Coronary artery (tissue), 2 donors: ENCODE measurements around the gene SPPL2B.

ENCODE experiments used
- DNase-seq: peaks from one replicate; pipeline ENCODE4 v3.0.0-alpha.2; 2017; ENCODE audit warnings: low spot score
- H3K27ac ChIP-seq, 2 donors: fragments of 200-600 bp; sonication (generic); one replicate each; pipeline ENCODE4 v1.5.1; 2016 to 2019
- H3K4me3 ChIP-seq: fragments of 200-600 bp; sonication (generic); 2 replicates; pipeline ENCODE4 v1.5.1; 2016; ENCODE audit warnings: mild to moderate bottlenecking, moderate library complexity
- TF ChIP-seq, protein P1 (sequence below): fragments of 200-600 bp; sonication (generic); IDR thresholded peaks from one replicate; pipeline ENCODE4 v1.5.1; 2019; ENCODE audit warnings: antibody characterized with exemption

The SPPL2B gene

DNA sequence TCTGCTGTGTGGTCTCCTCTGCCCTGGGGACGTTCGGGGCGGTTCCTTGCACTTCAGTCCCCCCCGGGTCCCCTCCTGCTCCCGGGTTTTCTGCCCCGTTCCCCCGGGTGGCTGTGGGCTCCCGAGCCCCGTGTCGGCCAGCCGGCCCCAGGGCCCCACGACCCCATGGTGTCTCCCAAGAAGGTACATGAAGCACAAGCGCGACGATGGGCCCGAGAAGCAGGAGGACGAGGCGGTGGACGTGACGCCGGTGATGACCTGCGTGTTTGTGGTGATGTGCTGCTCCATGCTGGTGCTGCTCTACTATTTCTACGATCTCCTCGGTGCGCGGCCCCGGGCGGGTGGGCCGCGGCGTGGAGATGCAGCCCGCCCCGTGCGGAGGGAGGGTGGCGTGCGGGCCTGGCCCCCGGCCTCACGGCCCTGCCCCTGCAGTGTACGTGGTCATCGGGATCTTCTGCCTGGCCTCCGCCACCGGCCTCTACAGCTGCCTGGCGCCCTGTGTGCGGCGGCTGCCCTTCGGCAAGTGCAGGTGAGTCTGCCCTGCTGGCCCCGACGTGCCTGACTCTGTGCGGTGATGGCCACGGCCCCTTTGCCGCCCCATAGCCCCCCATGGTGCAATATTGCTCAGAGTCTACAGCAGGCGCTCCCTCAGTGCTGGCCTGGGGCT is 11.3 kb downstream of the SPPL2B start:
- no peak overlapping the region for H3K4me3 ChIP-seq
- no peak for DNase-seq
- TF ChIP-seq, protein P1, sequence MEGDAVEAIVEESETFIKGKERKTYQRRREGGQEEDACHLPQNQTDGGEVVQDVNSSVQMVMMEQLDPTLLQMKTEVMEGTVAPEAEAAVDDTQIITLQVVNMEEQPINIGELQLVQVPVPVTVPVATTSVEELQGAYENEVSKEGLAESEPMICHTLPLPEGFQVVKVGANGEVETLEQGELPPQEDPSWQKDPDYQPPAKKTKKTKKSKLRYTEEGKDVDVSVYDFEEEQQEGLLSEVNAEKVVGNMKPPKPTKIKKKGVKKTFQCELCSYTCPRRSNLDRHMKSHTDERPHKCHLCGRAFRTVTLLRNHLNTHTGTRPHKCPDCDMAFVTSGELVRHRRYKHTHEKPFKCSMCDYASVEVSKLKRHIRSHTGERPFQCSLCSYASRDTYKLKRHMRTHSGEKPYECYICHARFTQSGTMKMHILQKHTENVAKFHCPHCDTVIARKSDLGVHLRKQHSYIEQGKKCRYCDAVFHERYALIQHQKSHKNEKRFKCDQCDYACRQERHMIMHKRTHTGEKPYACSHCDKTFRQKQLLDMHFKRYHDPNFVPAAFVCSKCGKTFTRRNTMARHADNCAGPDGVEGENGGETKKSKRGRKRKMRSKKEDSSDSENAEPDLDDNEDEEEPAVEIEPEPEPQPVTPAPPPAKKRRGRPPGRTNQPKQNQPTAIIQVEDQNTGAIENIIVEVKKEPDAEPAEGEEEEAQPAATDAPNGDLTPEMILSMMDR, result no peak
- H3K27ac ChIP-seq, result no peak overlapping the region

DNA sequence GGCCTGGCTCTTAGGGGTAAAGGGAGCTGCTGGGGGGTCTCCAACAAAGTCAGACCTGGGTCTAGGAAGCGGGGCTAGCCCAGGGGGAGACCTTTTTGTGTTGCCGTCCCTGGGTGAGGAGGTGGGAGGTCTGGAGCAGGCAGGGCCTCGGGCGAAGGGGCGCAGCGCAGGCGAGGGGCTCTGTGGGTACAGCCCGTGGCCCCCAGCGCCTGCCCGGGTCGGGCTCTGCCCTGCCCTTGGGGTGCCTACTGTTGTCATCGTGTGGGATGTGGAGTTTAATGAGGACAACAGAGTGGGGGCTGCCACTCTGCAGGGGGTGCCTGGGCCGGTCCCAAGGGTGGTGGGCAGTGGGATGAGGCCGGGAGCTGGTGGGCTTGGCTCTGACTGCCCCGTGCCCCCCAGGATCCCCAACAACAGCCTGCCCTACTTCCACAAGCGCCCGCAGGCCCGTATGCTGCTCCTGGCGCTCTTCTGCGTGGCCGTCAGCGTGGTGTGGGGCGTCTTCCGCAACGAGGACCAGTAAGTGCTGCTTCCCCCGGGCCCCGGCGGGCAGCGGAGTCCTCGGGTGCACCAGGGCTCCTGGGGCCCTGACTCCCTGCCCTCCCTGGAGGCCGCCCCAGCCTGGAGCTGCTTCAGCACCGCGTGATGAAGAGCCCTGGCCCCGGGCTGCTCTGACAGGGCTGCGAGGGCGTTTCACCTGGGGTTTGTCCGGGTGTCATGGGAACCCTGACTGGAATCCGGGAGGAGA is 12.2 kb downstream of the SPPL2B start:
- DNase-seq, result no peak
- Histone ChIP-seq H3K4me3 (no peak overlapping the region), H3K27ac (no peak overlapping the region)
- TF ChIP-seq, protein P1, result no peak

DNA sequence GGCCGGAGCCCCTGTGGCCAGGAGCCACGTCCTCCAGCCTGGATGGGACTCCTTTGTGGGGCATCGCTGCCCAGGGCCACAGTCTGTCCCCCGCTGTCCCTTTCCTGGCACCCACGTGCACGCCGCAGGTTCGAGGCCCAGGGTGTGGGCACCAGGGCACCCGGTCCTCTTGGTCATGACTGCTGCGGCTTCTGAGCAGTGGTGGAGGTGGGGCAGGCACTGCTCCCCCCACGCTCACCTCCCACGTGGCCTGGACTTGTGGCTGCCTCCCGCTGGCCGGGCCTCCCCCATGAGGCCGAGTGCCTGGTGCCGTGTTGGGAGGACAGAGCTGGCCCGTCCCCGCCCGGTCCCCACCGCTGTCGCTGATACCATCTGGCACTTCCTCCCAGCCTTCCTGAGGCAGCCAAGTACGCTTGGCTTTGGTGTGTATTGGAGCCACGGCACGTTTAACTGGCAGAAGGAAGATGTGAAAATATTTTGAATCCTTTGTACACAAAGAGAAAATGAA is 12.8 kb downstream of the SPPL2B start:
- TF ChIP-seq, protein P1, result no peak
- no peak for DNase-seq
- H3K27ac ChIP-seq, result no peak overlapping the region
- no peak overlapping the region for H3K4me3 ChIP-seq

DNA sequence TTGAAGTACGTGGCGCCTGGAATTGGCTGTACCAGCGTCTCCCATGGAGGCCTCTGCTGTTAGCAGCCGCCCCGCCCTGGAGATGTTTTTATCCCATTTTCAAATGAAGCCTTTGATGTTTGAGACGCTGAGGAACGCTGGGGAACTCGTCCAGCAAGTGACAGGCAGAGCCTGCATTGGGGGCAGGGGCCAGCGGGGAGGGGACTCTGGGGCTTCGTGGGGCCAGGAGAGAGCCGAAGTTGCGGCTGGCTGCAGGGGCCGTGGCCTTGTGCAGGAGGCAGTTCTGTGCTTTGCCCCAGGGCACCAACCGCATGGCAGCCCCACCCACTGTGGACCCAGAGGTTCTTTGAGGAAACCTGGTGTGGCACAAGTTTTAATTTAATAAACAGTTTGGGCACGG is 13.5 kb downstream of the SPPL2B start:
- H3K4me3 ChIP-seq, result no peak overlapping the region
- no peak for DNase-seq
- TF ChIP-seq, protein P1, result no peak
- H3K27ac ChIP-seq, result no peak overlapping the region

DNA sequence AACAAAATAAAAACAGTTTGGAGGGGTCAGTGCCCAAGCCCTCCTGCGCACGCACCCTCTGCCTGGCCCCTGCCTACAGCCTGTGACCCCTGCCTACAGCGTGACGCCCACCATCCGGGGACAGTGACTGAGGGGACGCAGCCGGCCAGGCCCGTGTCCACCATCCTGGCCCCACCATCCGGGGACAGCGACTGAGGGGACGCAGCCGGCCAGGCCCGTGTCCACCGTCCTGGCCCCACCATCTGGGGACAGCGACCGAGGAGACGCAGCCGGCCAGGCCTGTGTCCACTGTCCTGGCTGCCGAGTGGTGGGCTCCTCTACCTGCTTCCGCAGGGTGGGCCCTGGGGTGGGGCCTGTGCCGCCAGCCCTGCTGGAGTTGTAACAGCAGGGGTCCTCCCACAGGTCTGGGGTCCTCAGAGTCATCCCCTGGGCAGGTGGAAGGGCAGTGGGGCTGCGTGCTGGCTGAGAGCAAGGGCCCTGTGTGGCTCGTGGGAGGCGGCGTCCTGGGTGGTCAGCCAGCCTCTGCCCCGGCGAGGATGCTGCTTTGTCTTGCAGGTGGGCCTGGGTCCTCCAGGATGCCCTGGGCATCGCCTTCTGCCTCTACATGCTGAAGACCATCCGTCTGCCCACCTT is 14.3 kb downstream of the SPPL2B start:
- no peak for DNase-seq
- TF ChIP-seq, protein P1, result no peak
- H3K4me3 ChIP-seq, result no peak overlapping the region
- no peak overlapping the region for H3K27ac ChIP-seq

DNA sequence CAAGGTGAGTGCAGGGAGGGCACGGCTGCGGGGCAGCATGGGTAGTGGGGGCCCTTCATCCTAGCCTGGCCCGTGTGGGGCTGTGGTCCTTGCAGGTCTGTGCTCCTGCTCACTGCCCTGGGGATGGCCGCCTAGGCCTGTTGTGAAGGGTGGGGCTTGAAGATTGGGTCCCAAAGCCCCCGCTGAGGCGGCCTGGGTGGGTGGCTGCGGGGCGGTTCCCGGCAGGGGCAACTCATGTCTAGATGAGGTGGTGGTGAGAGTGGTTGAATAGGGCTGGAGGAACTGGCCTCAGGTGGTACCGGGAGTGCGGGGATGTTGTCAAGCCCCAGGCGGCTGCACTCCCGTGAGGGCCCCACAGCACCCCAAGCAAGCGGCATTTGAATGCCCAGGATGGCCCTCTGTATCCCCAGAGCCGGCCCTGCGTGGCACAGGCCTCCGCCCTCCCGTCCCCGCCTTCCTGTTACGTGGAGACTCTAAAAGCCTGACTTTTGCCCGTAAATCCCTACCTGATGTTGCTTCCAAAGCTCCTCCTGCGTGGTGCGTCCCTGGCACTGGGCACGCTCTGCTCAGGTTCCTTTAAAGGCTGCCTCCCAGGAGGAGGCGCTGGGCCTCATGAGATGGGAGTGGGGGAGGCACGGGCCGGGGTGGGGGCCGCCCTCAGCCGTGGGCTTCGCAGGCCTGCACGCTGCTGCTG is 15.0 kb downstream of the SPPL2B start:
- Histone ChIP-seq H3K4me3 (no peak overlapping the region), H3K27ac (no peak overlapping the region)
- TF ChIP-seq, protein P1, result no peak
- no peak for DNase-seq
